Suprapubic skin (tissue), 4 donors: ENCODE measurements around the gene GZF1. TPM values are rescaled to one million over a fixed set of nuclear protein-coding genes. Genes with fewer than 3 reads are reported as not detected.

ENCODE experiments used
- DNase-seq, 2 donors: peaks; one replicate each; pipeline ENCODE4 v3.0.0-alpha.2; 2019; ENCODE audit warnings: low spot score in 2 of 2
- H3K27ac ChIP-seq: fragments of 200-600 bp; sonication (generic); one replicate; pipeline ENCODE4 v1.5.1; 2019
- H3K27me3 ChIP-seq: fragments of 200-600 bp; sonication (generic); one replicate; pipeline ENCODE4 v1.5.1; 2019
- H3K36me3 ChIP-seq: fragments of 200-600 bp; sonication (generic); one replicate; pipeline ENCODE4 v1.5.1; 2019
- H3K4me1 ChIP-seq: fragments of 200-600 bp; sonication (generic); one replicate; pipeline ENCODE4 v1.5.1; 2019
- H3K4me3 ChIP-seq: fragments of 200-600 bp; sonication (generic); one replicate; pipeline ENCODE4 v1.5.1; 2019; ENCODE audit warnings: mild to moderate bottlenecking
- H3K9me3 ChIP-seq: fragments of 200-600 bp; sonication (generic); one replicate; pipeline ENCODE4 v1.5.1; 2019
- EP300 ChIP-seq: sonication (generic); formaldehyde crosslinking; IDR thresholded peaks from one replicate; pipeline ENCODE4 v1.6.1; 2017; ENCODE audit warnings: antibody characterized with exemption
- POLR2A ChIP-seq, 2 donors: fragments of 450-650 bp; IDR thresholded peaks; one replicate each; pipeline ENCODE4 v1.6.1; 2017; ENCODE audit warnings: antibody characterized with exemption in 2 of 2, mild to moderate bottlenecking in 2 of 2, moderate library complexity in 2 of 2
- POLR2AphosphoS5 ChIP-seq, 3 donors: sonication (generic); formaldehyde crosslinking; IDR thresholded peaks; one replicate each; pipeline ENCODE4 v1.6.1; 2017; ENCODE audit warnings: antibody characterized with exemption in 3 of 3
- WGBS: methylation state at CpG from one replicate; pipeline ENCODE4 v1.1.5; 2018; 5-methylcytosine and 5-hydroxymethylcytosine counted together
- total RNA-seq, 4 donors: library from RNA; depleted of rRNA; stranded (reverse); fragments of >200 nt; gene quantifications; one replicate each; pipeline ENCODE4 v1.1.0, GENCODE V29; 2016
- TF ChIP-seq, protein P1 (sequence below), 2 donors: fragments of 200-600 bp in 1 of 2; fragments of 450-650 bp in 1 of 2; sonication (generic) in 1 of 2; IDR thresholded peaks; one replicate each; pipeline ENCODE4 v1.5.1; 2016 to 2019; ENCODE audit warnings: antibody characterized with exemption in 2 of 2, mild to moderate bottlenecking in 1 of 2, moderate library complexity in 1 of 2

Gene GZF1
- total RNA-seq, 4 donors from 2014 or later = 11.1 to 19.1 (median 15.2) TPM

DNA sequence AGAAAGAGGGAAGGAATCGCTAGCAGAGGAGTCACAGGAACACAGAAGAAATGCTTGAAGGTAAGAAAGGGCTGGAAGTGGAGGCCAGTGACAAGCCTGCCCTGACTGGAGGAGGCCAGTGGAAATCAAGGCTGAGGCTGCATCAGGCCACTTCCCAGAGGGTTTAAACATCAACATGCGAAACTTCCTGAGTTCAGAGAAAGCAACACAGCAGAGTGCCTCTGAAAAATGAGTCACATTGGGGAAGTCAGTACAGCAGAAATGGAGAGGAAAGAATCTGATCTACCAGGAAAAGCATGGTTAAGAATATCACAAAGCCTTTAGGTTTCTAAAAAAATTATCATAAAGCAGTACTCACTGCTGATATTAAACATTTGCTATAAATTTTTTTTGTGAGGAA, 36.0 kb downstream of the GZF1 start:
- no peak for TF ChIP-seq EP300
- no peak for TF ChIP-seq POLR2AphosphoS5 (IDR thresholded peaks at IDR 0.05)
- TF ChIP-seq, protein P1, sequence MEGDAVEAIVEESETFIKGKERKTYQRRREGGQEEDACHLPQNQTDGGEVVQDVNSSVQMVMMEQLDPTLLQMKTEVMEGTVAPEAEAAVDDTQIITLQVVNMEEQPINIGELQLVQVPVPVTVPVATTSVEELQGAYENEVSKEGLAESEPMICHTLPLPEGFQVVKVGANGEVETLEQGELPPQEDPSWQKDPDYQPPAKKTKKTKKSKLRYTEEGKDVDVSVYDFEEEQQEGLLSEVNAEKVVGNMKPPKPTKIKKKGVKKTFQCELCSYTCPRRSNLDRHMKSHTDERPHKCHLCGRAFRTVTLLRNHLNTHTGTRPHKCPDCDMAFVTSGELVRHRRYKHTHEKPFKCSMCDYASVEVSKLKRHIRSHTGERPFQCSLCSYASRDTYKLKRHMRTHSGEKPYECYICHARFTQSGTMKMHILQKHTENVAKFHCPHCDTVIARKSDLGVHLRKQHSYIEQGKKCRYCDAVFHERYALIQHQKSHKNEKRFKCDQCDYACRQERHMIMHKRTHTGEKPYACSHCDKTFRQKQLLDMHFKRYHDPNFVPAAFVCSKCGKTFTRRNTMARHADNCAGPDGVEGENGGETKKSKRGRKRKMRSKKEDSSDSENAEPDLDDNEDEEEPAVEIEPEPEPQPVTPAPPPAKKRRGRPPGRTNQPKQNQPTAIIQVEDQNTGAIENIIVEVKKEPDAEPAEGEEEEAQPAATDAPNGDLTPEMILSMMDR (IDR thresholded peaks at IDR 0.05) = no peak
- no peak for TF ChIP-seq POLR2A (IDR thresholded peaks at IDR 0.05)
- H3K36me3 ChIP-seq = peaks cover 25% of the 10 kb centered on the region
- no peaks in the 10 kb centered on the region for H3K27me3 ChIP-seq
- H3K4me1 ChIP-seq = no peaks in the 10 kb centered on the region
- DNase-seq = no peak
- no peak overlapping the region for H3K27ac ChIP-seq
- no peaks in the 10 kb centered on the region for H3K9me3 ChIP-seq
- WGBS = 78% methylated on average over 2 of the region's 2 CpGs
- H3K4me3 ChIP-seq = no peak overlapping the region

DNA sequence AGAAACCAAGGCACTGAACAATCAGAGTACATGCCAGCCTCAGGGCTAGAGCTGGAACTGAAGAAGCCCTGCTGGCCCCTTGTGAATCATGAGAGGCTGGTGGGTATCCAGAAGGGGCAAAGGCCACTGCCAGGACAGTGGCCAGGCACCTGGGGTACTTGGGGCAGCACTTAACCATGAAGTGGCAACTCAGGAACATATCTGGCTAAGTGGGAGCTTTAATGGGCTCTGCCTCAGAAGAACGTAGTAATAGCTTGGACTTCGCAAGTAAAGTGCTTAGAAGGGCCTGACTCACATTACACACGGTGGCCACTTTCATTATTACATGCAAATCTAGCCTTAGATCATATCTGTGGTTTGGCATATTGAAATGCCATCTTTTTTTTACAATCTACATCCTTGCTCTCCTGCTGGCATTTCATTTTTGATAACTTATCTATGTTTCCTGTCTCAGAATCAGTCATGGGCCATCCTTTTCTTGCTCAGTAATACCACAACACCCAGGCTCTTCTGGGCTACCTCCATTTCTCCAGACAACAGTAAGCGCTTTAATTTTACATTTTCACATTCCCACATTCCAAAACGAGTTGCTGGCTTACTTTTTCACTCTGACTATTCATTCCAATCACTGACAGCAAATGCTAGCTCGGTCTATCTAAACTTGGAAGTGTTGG, 37.7 kb downstream of the GZF1 start:
- Histone ChIP-seq H3K4me3 (no peak overlapping the region), H3K4me1 (peaks cover 14% of the 10 kb centered on the region), H3K27ac (no peak overlapping the region), H3K9me3 (no peaks in the 10 kb centered on the region), H3K27me3 (no peaks in the 10 kb centered on the region), H3K36me3 (peaks cover 7% of the 10 kb centered on the region)
- WGBS = 54% methylated on average over 6 of the region's 6 CpGs
- no peak for TF ChIP-seq POLR2AphosphoS5 (IDR thresholded peaks at IDR 0.05)
- no peak for TF ChIP-seq POLR2A (IDR thresholded peaks at IDR 0.05)
- no peak for TF ChIP-seq EP300
- TF ChIP-seq, protein P1 (IDR thresholded peaks at IDR 0.05) = no peak
- DNase-seq = no peak

DNA sequence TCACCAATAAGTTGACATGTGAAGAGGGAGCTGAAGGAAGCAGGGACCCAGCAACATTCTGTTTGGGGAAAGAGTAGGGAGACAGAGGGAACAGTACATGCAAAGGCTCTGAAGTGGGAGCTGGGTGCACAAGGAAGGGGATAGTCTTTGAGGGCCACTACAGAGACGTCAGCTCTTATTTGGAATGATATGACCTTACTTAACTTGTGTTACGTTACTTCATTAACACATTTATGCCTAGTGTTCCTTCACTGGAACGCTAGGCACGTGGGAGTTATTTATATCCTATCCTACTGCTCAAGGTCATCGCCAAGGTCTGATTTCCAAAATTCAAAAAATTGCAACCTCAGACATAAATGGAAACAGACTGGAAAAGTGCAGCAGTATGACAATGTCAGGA, 39.1 kb downstream of the GZF1 start:
- no peak for DNase-seq
- no peak overlapping the region for H3K4me3 ChIP-seq
- H3K27me3 ChIP-seq = no peaks in the 10 kb centered on the region

DNA sequence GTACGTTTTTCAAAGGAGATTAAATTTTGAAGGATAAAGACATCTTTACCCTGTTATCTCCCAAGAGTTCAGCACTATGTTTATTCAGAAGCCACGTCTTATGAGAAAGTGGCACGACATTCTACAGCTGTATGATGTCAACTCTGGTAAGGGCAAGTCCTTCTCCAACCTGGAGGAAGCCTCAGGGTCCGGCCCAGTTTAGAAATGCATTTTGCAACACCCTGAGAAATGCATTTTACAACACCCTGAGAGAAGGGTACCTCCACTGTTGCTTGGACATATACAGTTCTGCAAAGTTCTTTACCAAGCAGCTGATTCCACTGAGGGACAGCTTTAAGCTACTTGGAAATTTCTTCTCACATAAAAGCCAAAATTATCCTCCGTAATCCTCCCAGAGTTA, 41.8 kb downstream of the GZF1 start:
- H3K36me3 ChIP-seq = peaks cover 4% of the 10 kb centered on the region
- H3K27ac ChIP-seq = no peak overlapping the region
- H3K27me3 ChIP-seq = no peaks in the 10 kb centered on the region
- H3K9me3 ChIP-seq = no peaks in the 10 kb centered on the region
- WGBS = 50% methylated on average over 5 of the region's 5 CpGs
- no peak for DNase-seq
- no peak overlapping the region for H3K4me3 ChIP-seq
- H3K4me1 ChIP-seq = peaks cover 16% of the 10 kb centered on the region
- TF ChIP-seq, protein P1 (IDR thresholded peaks at IDR 0.05) = no peak
- no peak for TF ChIP-seq POLR2AphosphoS5 (IDR thresholded peaks at IDR 0.05)
- no peak for TF ChIP-seq POLR2A (IDR thresholded peaks at IDR 0.05)
- no peak for TF ChIP-seq EP300

More for the DNA sequence above, 39.1 kb downstream of the GZF1 start:
- H3K27ac ChIP-seq = no peak overlapping the region
- H3K36me3 ChIP-seq = peaks cover 4% of the 10 kb centered on the region
- TF ChIP-seq EP300 (no peak), POLR2A (IDR thresholded peaks at IDR 0.05) (no peak), POLR2AphosphoS5 (IDR thresholded peaks at IDR 0.05) (no peak)
- TF ChIP-seq, protein P1 (IDR thresholded peaks at IDR 0.05) = no peak
- 96% methylated on average over 5 of the region's 5 CpGs for WGBS
- peaks cover 16% of the 10 kb centered on the region for H3K4me1 ChIP-seq
- no peaks in the 10 kb centered on the region for H3K9me3 ChIP-seq

DNA sequence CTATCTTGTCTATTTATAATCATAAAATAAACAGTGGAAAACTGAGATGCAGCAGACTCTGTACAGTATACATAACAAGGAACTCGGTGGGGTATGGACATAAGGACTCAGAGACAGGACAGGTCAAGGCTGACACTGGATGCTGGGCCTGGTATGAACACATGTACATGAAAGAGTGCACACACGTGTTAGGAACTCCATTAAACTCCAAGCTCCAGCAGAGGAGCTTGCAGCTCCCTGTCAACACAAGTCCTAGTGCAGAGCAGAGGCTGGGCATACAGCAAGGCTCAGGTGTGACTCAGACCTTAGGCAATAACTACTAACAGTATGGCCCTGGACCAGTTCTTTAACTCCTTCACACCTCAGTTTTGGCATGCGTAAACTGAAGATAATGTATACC, 42.2 kb downstream of the GZF1 start:
- H3K27ac ChIP-seq = no peak overlapping the region
- no peaks in the 10 kb centered on the region for H3K27me3 ChIP-seq
- WGBS = 60% methylated on average over 3 of the region's 3 CpGs
- DNase-seq = no peak
- no peaks in the 10 kb centered on the region for H3K9me3 ChIP-seq
- TF ChIP-seq, protein P1 (IDR thresholded peaks at IDR 0.05) = no peak
- TF ChIP-seq EP300 (no peak), POLR2A (IDR thresholded peaks at IDR 0.05) (no peak), POLR2AphosphoS5 (IDR thresholded peaks at IDR 0.05) (no peak)
- peaks cover 4% of the 10 kb centered on the region for H3K36me3 ChIP-seq
- H3K4me3 ChIP-seq = no peak overlapping the region
- peaks cover 16% of the 10 kb centered on the region for H3K4me1 ChIP-seq
